T-helper 2 cell treated with Interferon-gamma antibody and Interleukin-4, amounts not matched to agents 5 μg/mL and 100 μg/mL, for 36 hours (primary cell): Measurements from ENCODE around the gene NELFB.
A peak's percentile ranks its signal among the peaks of the same experiment; 100 is the strongest.

Experiments used
- DNase-seq: peaks from one replicate; pipeline ENCODE4 v3.0.0; 2021; ENCODE audit warnings: low spot score
- H3K27ac Mint-ChIP-seq: one replicate; pipeline ENCODE4 v1.8.0; 2021; ENCODE audit warnings: mild to moderate bottlenecking, mixed read lengths
- H3K27me3 Mint-ChIP-seq: one replicate; pipeline ENCODE4 v1.8.0; 2021; ENCODE audit warnings: low read depth, mixed read lengths
- H3K36me3 Mint-ChIP-seq: one replicate; pipeline ENCODE4 v1.8.0; 2021; ENCODE audit warnings: low read depth, mixed read lengths
- H3K4me1 Mint-ChIP-seq: one replicate; pipeline ENCODE4 v1.8.0; 2021; ENCODE audit warnings: low read depth, mixed read lengths
- H3K4me3 Mint-ChIP-seq: one replicate; pipeline ENCODE4 v1.8.0; 2022; ENCODE audit warnings: mild to moderate bottlenecking, moderate library complexity, mixed read lengths
- H3K9me3 Mint-ChIP-seq: one replicate; pipeline ENCODE4 v1.8.0; 2021; ENCODE audit warnings: mixed read lengths

NELFB gene

GRCh38 chr9:137298401-137299202, 43.5 kb downstream of the NELFB start:
- DNase-seq = no peak
- no peak overlapping the region for H3K4me3 Mint-ChIP-seq
- H3K27ac Mint-ChIP-seq = no peak overlapping the region
- H3K9me3 Mint-ChIP-seq = no peaks in the 10 kb centered on the region
- no peaks in the 10 kb centered on the region for H3K36me3 Mint-ChIP-seq
- peaks cover 45% of the 10 kb centered on the region for H3K27me3 Mint-ChIP-seq
- peaks cover 4% of the 10 kb centered on the region for H3K4me1 Mint-ChIP-seq

GRCh38 chr9:137299203-137299565, 44.1 kb downstream of the NELFB start:
- Mint-ChIP-seq H3K4me1 (peaks cover 4% of the 10 kb centered on the region), H3K4me3 (no peak overlapping the region), H3K27ac (no peak overlapping the region), H3K9me3 (no peaks in the 10 kb centered on the region), H3K27me3 (peaks cover 42% of the 10 kb centered on the region), H3K36me3 (no peaks in the 10 kb centered on the region)
- DNase-seq = no peak

- Mint-ChIP-seq H3K27me3 (peaks cover 36% of the 10 kb centered on the region), H3K27ac (no peak overlapping the region), H3K36me3 (no peaks in the 10 kb centered on the region), H3K4me1 (peaks cover 4% of the 10 kb centered on the region), H3K9me3 (no peaks in the 10 kb centered on the region), H3K4me3 (peak overlapping the region; percentile 39)
- no peak for DNase-seq
Measured at GRCh38 chr9:137299938-137300337, 44.8 kb downstream of the NELFB start.

GRCh38 chr9:137300567-137301080, 45.5 kb downstream of the NELFB start:
- Mint-ChIP-seq H3K4me1 (peaks cover 7% of the 10 kb centered on the region), H3K4me3 (peak overlapping the region; percentile 82), H3K36me3 (no peaks in the 10 kb centered on the region), H3K27ac (no peak overlapping the region), H3K27me3 (peaks cover 36% of the 10 kb centered on the region), H3K9me3 (no peaks in the 10 kb centered on the region)
- DNase-seq = no peak

- Mint-ChIP-seq H3K9me3 (no peaks in the 10 kb centered on the region), H3K27me3 (peaks cover 36% of the 10 kb centered on the region), H3K27ac (no peak overlapping the region), H3K4me1 (peaks cover 8% of the 10 kb centered on the region), H3K36me3 (no peaks in the 10 kb centered on the region), H3K4me3 (peak overlapping the region; percentile 65)
- peak; percentile 39 for DNase-seq
Measured at GRCh38 chr9:137301081-137301947, 46.2 kb downstream of the NELFB start.

DNA sequence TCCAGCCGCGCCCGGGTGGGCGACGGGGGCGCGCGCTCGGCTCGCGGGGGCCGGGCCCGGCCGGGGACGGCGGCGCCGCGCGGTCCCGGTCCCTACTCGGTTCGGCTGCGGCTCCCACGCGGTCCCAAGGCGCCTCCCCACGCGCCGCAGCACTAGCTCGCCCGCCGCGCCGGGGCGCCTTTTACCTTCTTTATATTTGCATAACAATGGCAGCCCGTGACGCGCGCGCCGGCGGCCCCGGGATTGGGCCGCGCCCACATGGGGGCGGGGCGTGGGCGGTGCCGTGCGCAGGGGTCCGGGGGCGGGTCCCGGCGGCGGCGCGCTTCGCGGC, 47.0 kb downstream of the NELFB start, which contains the start of gene NRARP:
Gene NRARP (minus strand): TSS at position 154 of the 331 bp plus-strand sequence. CDS start 343 bp downstream, outside the sequence.
- Mint-ChIP-seq H3K27me3 (peaks cover 28% of the 10 kb centered on the region), H3K36me3 (no peaks in the 10 kb centered on the region), H3K4me1 (peaks cover 5% of the 10 kb centered on the region), H3K4me3 (peak within 1 kb of the TSS; percentile 65), H3K9me3 (no peaks in the 10 kb centered on the region), H3K27ac (no peak within 1 kb of the TSS)
- peak; percentile 92 for DNase-seq

DNA sequence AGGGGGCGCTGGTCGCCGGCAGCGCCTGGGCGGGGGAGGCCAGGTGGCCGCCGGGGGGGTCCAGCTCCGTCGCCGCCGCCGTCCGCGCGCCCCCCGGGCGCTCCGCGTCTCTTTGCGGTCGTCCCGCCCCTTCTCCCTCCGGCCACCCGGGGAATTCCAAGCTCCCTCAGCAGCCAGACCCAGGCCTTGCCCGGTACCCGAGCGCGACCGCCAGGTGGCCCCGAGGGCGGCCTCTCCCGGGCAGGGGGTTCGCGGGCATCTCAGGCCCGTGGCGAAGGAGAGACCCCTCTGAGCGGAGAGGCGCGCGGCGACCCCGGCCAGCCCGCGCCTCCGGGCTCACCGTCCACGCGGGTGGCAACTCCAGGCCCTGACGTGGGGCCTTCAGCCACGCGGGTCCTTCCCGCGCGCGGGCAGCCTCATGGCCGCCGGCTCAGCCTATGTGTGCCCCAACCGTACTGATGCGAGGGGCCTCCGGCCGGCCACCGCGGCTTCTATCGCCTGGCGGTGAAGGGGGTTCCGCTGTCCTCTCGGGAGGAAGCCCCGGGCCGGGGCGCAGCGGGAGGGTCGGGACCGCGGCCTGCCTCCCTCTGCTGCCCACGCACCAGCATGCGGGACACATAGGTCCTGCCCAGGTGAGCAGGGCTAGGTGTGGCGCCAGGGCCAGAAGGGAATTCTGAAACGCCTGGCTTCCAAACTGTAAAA, 47.5 kb downstream of the NELFB start:
- Mint-ChIP-seq H3K4me1 (peaks cover 5% of the 10 kb centered on the region), H3K4me3 (no peak overlapping the region), H3K27me3 (peaks cover 24% of the 10 kb centered on the region), H3K27ac (no peak overlapping the region), H3K36me3 (no peaks in the 10 kb centered on the region), H3K9me3 (no peaks in the 10 kb centered on the region)
- no peak for DNase-seq

- H3K4me1 Mint-ChIP-seq = peaks cover 5% of the 10 kb centered on the region
- H3K9me3 Mint-ChIP-seq = no peaks in the 10 kb centered on the region
- H3K27ac Mint-ChIP-seq = no peak overlapping the region
- peaks cover 21% of the 10 kb centered on the region for H3K27me3 Mint-ChIP-seq
- no peaks in the 10 kb centered on the region for H3K36me3 Mint-ChIP-seq
- no peak for DNase-seq
- no peak overlapping the region for H3K4me3 Mint-ChIP-seq
Measured at GRCh38 chr9:137303151-137303892, 48.2 kb downstream of the NELFB start.

DNA sequence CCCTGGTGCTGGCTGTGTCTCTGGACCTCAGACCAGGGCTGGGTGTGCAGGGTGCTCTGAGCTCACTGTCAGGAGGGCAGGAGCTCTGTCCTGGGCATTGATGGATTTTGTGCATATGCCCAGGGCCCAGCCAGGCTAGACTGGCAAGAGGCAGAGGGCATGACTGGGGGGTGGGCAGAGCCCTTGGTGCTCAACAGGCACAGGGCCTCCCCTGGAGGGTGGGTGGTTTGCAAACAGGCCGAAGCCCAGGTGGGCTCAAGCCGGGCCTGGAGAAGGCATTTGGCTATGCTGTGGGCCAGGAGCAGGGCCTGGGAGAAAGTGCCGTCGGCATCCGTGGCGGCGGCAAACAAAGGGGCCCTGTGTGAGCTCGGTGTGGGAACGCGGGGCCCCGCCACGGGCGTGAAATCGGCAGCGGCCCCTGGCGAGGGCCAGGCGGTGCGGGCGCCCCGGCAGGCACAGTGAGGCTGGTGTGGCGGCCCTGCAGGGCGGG, 48.8 kb downstream of the NELFB start:
- no peak for DNase-seq
- no peaks in the 10 kb centered on the region for H3K36me3 Mint-ChIP-seq
- no peak overlapping the region for H3K4me3 Mint-ChIP-seq
- no peaks in the 10 kb centered on the region for H3K9me3 Mint-ChIP-seq
- H3K27ac Mint-ChIP-seq = no peak overlapping the region
- peaks cover 16% of the 10 kb centered on the region for H3K27me3 Mint-ChIP-seq
- H3K4me1 Mint-ChIP-seq = peaks cover 5% of the 10 kb centered on the region

DNA sequence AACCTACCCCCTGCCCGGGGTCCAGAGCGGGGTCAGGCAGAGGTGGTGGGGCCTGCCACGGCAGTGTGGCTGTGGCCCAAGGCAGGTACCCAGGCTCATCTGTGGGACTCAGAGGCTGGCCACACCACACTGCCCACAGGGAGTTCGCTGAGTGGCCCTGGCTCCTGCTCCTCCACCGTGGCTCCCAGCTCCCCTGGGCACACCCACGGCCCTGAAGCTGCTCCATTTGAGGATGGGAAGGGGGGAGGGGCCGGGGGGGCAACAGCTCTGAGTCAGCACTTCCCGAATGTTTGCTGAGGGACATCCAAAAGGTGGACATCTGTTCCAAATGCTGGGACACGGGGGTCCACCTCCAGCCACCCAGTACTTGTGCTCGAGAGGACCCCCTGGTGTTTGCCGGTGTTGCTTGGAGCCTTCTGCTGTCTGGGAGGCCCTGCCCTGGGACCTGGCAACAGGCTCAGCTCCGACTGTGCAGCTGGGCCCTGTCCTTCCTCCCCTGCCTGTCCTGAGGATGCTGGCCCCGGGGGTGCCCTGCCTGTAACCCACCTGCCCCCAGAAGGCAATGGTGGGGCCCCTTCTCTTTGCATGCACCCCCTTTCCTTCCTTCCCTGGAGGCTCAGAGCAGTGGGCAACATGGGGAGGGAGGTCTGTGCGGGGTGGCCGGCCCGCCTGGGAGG, 49.4 kb downstream of the NELFB start:
- no peak for DNase-seq

GRCh38 chr9:137305060-137305797, 50.1 kb downstream of the NELFB start:
- no peak overlapping the region for H3K27ac Mint-ChIP-seq
- peaks cover 6% of the 10 kb centered on the region for H3K27me3 Mint-ChIP-seq
- H3K9me3 Mint-ChIP-seq = no peaks in the 10 kb centered on the region
- no peaks in the 10 kb centered on the region for H3K36me3 Mint-ChIP-seq
- peak; percentile 58 for DNase-seq
- H3K4me3 Mint-ChIP-seq = no peak overlapping the region
- H3K4me1 Mint-ChIP-seq = peaks cover 5% of the 10 kb centered on the region

More for the DNA sequence above, 49.4 kb downstream of the NELFB start:
- peaks cover 5% of the 10 kb centered on the region for H3K4me1 Mint-ChIP-seq
- peaks cover 12% of the 10 kb centered on the region for H3K27me3 Mint-ChIP-seq
- no peak overlapping the region for H3K4me3 Mint-ChIP-seq
- no peaks in the 10 kb centered on the region for H3K36me3 Mint-ChIP-seq
- H3K9me3 Mint-ChIP-seq = no peaks in the 10 kb centered on the region
- no peak overlapping the region for H3K27ac Mint-ChIP-seq

DNA sequence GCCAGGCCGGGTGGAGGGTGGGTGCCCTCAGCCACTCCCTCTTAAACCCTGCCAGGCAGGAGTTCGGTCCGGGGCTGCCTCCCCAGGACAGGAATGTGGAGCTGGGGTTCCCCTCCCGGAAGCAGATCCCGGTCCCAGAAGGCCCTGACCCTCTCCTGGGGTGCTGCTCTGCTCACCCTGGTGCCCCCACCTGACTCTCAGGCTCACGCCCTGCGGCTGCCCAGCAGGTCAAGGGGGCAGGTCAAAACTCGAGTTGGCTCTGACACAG, 50.6 kb downstream of the NELFB start:
- peaks cover 4% of the 10 kb centered on the region for H3K27me3 Mint-ChIP-seq
- peaks cover 5% of the 10 kb centered on the region for H3K4me1 Mint-ChIP-seq
- no peaks in the 10 kb centered on the region for H3K36me3 Mint-ChIP-seq
- H3K27ac Mint-ChIP-seq = no peak overlapping the region
- no peaks in the 10 kb centered on the region for H3K9me3 Mint-ChIP-seq
- no peak for DNase-seq
- no peak overlapping the region for H3K4me3 Mint-ChIP-seq
